ENCODE data around the gene PMPCB. TPM values are rescaled to one million over a fixed set of nuclear protein-coding genes. Genes with fewer than 3 reads are reported as not detected.
A peak's percentile ranks its signal among the peaks of the same experiment; 100 is the strongest.

PMPCB gene
- total RNA-seq, 1 donor from 2014 or later = 43.6 TPM

GRCh38 chr7:103341466-103341865, 44.2 kb downstream of the PMPCB start:
- Histone ChIP-seq H3K9me3 (no peaks in the 10 kb centered on the region), H3K4me1 (peaks cover 14% of the 10 kb centered on the region), H3K36me3 (peaks cover 51% of the 10 kb centered on the region), H3K4me3 (no peak overlapping the region), H3K27ac (no peak overlapping the region), H3K27me3 (no peaks in the 10 kb centered on the region)
- no peak for DNase-seq
- no peak for TF ChIP-seq CTCF (IDR thresholded peaks at IDR 0.05)
- ATAC-seq = no peak
- intact Hi-C loops (cut with DNase I) = no loop called here

- peaks cover 20% of the 10 kb centered on the region for H3K4me1 ChIP-seq
- no peaks in the 10 kb centered on the region for H3K9me3 ChIP-seq
- no peak overlapping the region for H3K27ac ChIP-seq
- peak overlapping the region; percentile 98 for H3K4me3 ChIP-seq
- H3K27me3 ChIP-seq = no peaks in the 10 kb centered on the region
- intact Hi-C loops (cut with DNase I) = no loop called here
- TF ChIP-seq CTCF (IDR thresholded peaks at IDR 0.05) = no peak
- DNase-seq = no peak
- peaks cover 35% of the 10 kb centered on the region for H3K36me3 ChIP-seq
- ATAC-seq = no peak
These were observed 46.1 kb downstream of the PMPCB start for GRCh38 chr7:103343332-103343731.

GRCh38 chr7:103343758-103344452, 46.7 kb downstream of the PMPCB start:
- no peaks in the 10 kb centered on the region for H3K27me3 ChIP-seq
- no peak for TF ChIP-seq CTCF (IDR thresholded peaks at IDR 0.05)
- H3K4me1 ChIP-seq = peaks cover 26% of the 10 kb centered on the region
- no peaks in the 10 kb centered on the region for H3K9me3 ChIP-seq
- peaks cover 29% of the 10 kb centered on the region for H3K36me3 ChIP-seq
- H3K27ac ChIP-seq = peak overlapping the region; percentile 88
- DNase-seq (no peak), ATAC-seq (peak; percentile 43)
- H3K4me3 ChIP-seq = peak overlapping the region; percentile 98
- intact Hi-C loops (cut with DNase I) = no loop called here

- DNase-seq (peak; percentile 91), ATAC-seq (peak; percentile 97)
- H3K27me3 ChIP-seq = no peaks in the 10 kb centered on the region
- no peak for TF ChIP-seq CTCF (IDR thresholded peaks at IDR 0.05)
- H3K9me3 ChIP-seq = no peaks in the 10 kb centered on the region
- peaks cover 22% of the 10 kb centered on the region for H3K36me3 ChIP-seq
- intact Hi-C loops (cut with DNase I) = no loop called here
- H3K4me1 ChIP-seq = peaks cover 33% of the 10 kb centered on the region
- H3K27ac ChIP-seq = peak within 1 kb of the TSS; percentile 88
- peak within 1 kb of the TSS; percentile 98 for H3K4me3 ChIP-seq
These were observed 47.4 kb downstream of the PMPCB start, which contains the start of gene DNAJC2 for GRCh38 chr7:103344453-103345149. Gene DNAJC2, minus strand, starts transcription at chr7:103344767. Its CDS starts 145 bp downstream, at chr7:103344622.

GRCh38 chr7:103346396-103346795, 49.2 kb downstream of the PMPCB start:
- no peaks in the 10 kb centered on the region for H3K9me3 ChIP-seq
- peaks cover 50% of the 10 kb centered on the region for H3K4me1 ChIP-seq
- H3K36me3 ChIP-seq = peaks cover 5% of the 10 kb centered on the region
- no peaks in the 10 kb centered on the region for H3K27me3 ChIP-seq
- no peak overlapping the region for H3K27ac ChIP-seq
- DNase-seq (no peak), ATAC-seq (no peak)
- TF ChIP-seq CTCF (IDR thresholded peaks at IDR 0.05) = no peak
- no peak overlapping the region for H3K4me3 ChIP-seq
- intact Hi-C loops (cut with DNase I) = no loop called here

All from upper lobe of right lung (tissue), 1 donor.